Measurements from ENCODE around the gene MYH9.
"Not testable (repeated sequence)": the region's sequence is repeated elsewhere in the genome, so short reads cannot be mapped to it uniquely, and the experiment has no call there.

Gene MYH9

DNA sequence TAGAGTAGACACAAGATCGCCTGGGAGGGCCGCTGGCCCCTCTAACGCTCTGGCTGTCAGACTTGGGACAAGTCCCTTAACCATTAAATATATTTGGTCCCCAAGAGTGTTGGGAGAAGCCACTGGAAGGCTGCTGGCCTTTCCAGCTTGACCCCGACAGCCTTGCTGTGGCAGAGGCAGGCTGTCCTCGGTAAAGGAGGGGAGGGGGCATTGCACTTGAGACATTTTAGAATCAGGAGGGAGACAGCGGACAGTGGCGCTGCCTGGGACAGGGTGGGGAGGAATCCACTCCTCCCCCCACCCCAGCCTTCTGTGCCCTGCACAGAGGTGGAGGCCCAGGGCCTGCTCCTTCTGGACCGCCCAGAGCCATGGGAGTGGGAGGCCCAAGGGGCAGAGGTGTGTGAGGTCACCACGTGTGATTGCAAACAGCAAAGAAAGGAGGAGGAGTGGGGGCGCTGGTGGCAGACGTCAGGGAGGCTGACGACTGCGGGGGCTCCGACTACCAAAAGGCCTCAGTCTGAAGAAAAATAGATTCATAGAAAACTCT lies 105.9 kb downstream of the MYH9 start:
- H3K4me3 ChIP-seq (ENCODE audit: low read depth in 1 of 2, low read length in 2 of 2), result no peak overlapping the region
- peaks cover 58 to 59% of the 10 kb centered on the region in 2 donors for H3K36me3 ChIP-seq (ENCODE audit: control insufficient read depth in 1 of 2, insufficient read depth in 2 of 2, low read length in 2 of 2)
- no peaks in the 10 kb centered on the region for H3K27me3 ChIP-seq (ENCODE audit: low read depth, low read length)
- peaks cover 3 to 26% of the 10 kb centered on the region in 2 donors for H3K4me1 ChIP-seq (ENCODE audit: control insufficient read depth in 1 of 2, insufficient read depth in 2 of 2, low read length in 2 of 2)
- H3K27ac ChIP-seq (ENCODE audit: low read length), result no peak overlapping the region
- H3K9me3 ChIP-seq (ENCODE audit: control insufficient read depth in 1 of 2, low read length in 2 of 2), result no peaks in the 10 kb centered on the region

- H3K27me3 ChIP-seq (ENCODE audit: low read depth, low read length), result no peaks in the 10 kb centered on the region
- no peaks in the 10 kb centered on the region for H3K9me3 ChIP-seq (ENCODE audit: control insufficient read depth in 1 of 2, low read length in 2 of 2)
- no peak overlapping the region for H3K27ac ChIP-seq (ENCODE audit: low read length)
- no peak overlapping the region for H3K4me3 ChIP-seq (ENCODE audit: low read depth in 1 of 2, low read length in 2 of 2)
- H3K36me3 ChIP-seq (ENCODE audit: control insufficient read depth in 1 of 2, insufficient read depth in 2 of 2, low read length in 2 of 2), result peaks cover 44 to 45% of the 10 kb centered on the region in 2 donors
- peaks cover 3 to 15% of the 10 kb centered on the region in 2 donors for H3K4me1 ChIP-seq (ENCODE audit: control insufficient read depth in 1 of 2, insufficient read depth in 2 of 2, low read length in 2 of 2)
Measured at GRCh38 chr22:36280379-36280778, 107.4 kb downstream of the MYH9 start.

DNA sequence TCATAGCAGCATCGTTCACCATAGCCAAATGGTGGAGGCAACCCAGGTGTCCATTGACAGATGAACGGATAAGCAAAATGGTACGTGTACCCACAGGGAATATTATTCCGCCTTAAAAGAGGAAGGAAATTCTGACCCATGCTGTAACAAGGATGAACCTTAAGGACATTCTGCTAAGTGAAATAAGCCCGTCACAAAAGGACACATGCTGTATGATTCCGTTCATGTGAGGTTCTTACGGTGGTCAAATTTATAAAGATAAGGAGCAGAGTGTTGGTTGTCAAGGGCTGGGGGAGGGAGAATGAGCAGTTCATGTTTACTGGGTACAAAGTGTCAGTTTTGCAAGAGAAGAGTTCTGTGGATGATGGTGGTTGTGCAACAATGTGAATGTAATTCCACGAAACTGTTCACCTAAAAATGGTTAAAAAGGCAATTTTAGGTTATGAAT lies 108.5 kb downstream of the MYH9 start:
- H3K27me3 ChIP-seq (ENCODE audit: low read depth, low read length), result no peaks in the 10 kb centered on the region
- H3K4me1 ChIP-seq (ENCODE audit: control insufficient read depth in 1 of 2, insufficient read depth in 2 of 2, low read length in 2 of 2), result peaks cover 3 to 15% of the 10 kb centered on the region in 2 donors
- H3K4me3 ChIP-seq (ENCODE audit: low read depth in 1 of 2, low read length in 2 of 2), result no peak overlapping the region
- H3K27ac ChIP-seq (ENCODE audit: low read length), result no peak overlapping the region
- H3K36me3 ChIP-seq (ENCODE audit: control insufficient read depth in 1 of 2, insufficient read depth in 2 of 2, low read length in 2 of 2), result peaks cover 33% of the 10 kb centered on the region in 2 donors
- H3K9me3 ChIP-seq (ENCODE audit: control insufficient read depth in 1 of 2, low read length in 2 of 2), result no peaks in the 10 kb centered on the region

DNA sequence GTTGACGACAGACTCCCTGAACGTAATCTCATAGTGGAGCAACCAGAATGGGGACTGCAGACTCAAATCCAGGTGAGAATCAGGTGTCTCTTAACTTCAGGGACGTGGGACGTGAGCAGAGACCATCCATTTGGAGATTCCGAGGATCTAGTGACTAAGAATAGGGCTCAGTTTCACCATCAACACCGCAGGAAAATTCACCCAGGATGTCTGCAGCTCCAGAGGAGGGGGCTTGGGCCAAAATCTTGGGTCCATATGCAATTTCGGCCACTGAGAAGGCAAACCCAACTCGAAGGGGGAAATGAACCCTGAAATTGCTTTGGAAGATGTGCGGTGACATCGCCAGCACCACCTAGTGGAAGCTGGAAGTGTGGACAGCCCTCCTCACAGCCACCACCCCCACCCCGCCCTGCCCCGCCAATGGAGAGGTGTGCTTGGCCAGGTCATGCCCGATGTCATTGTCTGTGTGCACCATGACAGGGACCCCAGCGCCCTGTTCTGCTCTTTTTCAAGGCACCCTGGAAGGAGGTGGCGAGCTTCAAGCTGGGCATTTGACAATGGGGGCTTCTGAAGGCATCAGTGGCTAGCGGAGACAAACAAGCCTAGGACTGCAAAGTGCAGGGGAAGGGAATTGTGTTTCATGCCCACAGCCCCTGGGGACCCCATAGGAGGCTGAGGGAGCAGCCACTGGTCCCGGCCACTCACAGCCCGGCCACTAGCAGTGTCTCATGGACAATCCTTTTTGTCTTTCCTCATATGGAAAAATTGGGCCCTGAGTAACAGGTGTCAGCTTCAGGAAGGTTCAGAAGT lies 110.1 kb downstream of the MYH9 start:
- Histone ChIP-seq H3K4me3 (ENCODE audit: low read depth in 1 of 2, low read length in 2 of 2) (no peak overlapping the region), H3K27me3 (ENCODE audit: low read depth, low read length) (no peaks in the 10 kb centered on the region), H3K4me1 (ENCODE audit: control insufficient read depth in 1 of 2, insufficient read depth in 2 of 2, low read length in 2 of 2) (peaks cover 3 to 15% of the 10 kb centered on the region in 2 donors), H3K27ac (ENCODE audit: low read length) (no peak overlapping the region), H3K36me3 (ENCODE audit: control insufficient read depth in 1 of 2, insufficient read depth in 2 of 2, low read length in 2 of 2) (peaks cover 19 to 22% of the 10 kb centered on the region in 2 donors), H3K9me3 (ENCODE audit: control insufficient read depth in 1 of 2, low read length in 2 of 2) (no peaks in the 10 kb centered on the region)

DNA sequence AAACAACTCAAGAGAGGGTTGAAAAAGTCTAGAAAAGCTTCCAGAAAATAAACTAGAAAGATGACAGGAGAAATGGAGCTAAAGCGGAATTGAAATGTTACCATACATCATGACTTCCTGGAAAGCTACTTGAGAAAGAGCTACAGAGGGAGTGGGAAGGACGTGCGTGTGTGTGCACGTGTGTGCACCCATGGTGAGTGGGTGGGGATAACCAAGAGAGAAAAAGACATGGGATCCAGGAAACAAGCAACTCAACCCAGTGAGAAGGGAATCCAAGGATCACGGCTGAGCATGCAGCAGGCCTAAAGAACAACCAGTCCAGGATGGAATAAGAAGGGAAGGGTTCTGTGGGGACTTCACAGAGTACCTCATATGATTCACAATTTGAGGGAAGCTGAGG lies 113.2 kb downstream of the MYH9 start:
- Histone ChIP-seq H3K36me3 (ENCODE audit: control insufficient read depth in 1 of 2, insufficient read depth in 2 of 2, low read length in 2 of 2) (peaks cover 0 to 5% of the 10 kb centered on the region in 2 donors), H3K27ac (ENCODE audit: low read length) (no peak overlapping the region)

GRCh38 chr22:36271951-36272350 lies 115.8 kb downstream of the MYH9 start:
- not testable (repeated sequence) for H3K27ac ChIP-seq (ENCODE audit: low read length)

More for the DNA sequence above, 113.2 kb downstream of the MYH9 start:
- H3K27me3 ChIP-seq (ENCODE audit: low read depth, low read length), result no peaks in the 10 kb centered on the region
- H3K9me3 ChIP-seq (ENCODE audit: control insufficient read depth in 1 of 2, low read length in 2 of 2), result no peaks in the 10 kb centered on the region
- no peak overlapping the region for H3K4me3 ChIP-seq (ENCODE audit: low read depth in 1 of 2, low read length in 2 of 2)
- H3K4me1 ChIP-seq (ENCODE audit: control insufficient read depth in 1 of 2, insufficient read depth in 2 of 2, low read length in 2 of 2), result peaks cover 0 to 3% of the 10 kb centered on the region in 2 donors

GRCh38 chr22:36271231-36271630 lies 116.5 kb downstream of the MYH9 start:
- H3K9me3 ChIP-seq (ENCODE audit: control insufficient read depth in 1 of 2, low read length in 2 of 2); H3K27ac ChIP-seq (ENCODE audit: low read length); H3K4me1 ChIP-seq (ENCODE audit: control insufficient read depth in 1 of 2, insufficient read depth in 2 of 2, low read length in 2 of 2); H3K27me3 ChIP-seq (ENCODE audit: low read depth, low read length); H3K36me3 ChIP-seq (ENCODE audit: control insufficient read depth in 1 of 2, insufficient read depth in 2 of 2, low read length in 2 of 2); H3K4me3 ChIP-seq (ENCODE audit: low read depth in 1 of 2, low read length in 2 of 2): not testable (repeated sequence)

More at GRCh38 chr22:36271951-36272350, 115.8 kb downstream of the MYH9 start:
- not testable (repeated sequence) for H3K36me3 ChIP-seq (ENCODE audit: control insufficient read depth in 1 of 2, insufficient read depth in 2 of 2, low read length in 2 of 2); H3K9me3 ChIP-seq (ENCODE audit: control insufficient read depth in 1 of 2, low read length in 2 of 2); H3K4me3 ChIP-seq (ENCODE audit: low read depth in 1 of 2, low read length in 2 of 2); H3K4me1 ChIP-seq (ENCODE audit: control insufficient read depth in 1 of 2, insufficient read depth in 2 of 2, low read length in 2 of 2); H3K27me3 ChIP-seq (ENCODE audit: low read depth, low read length)

- Histone ChIP-seq H3K4me3 (ENCODE audit: low read depth in 1 of 2, low read length in 2 of 2) (no peak overlapping the region), H3K4me1 (ENCODE audit: control insufficient read depth in 1 of 2, insufficient read depth in 2 of 2, low read length in 2 of 2) (no peaks in the 10 kb centered on the region), H3K27ac (ENCODE audit: low read length) (no peak overlapping the region), H3K36me3 (ENCODE audit: control insufficient read depth in 1 of 2, insufficient read depth in 2 of 2, low read length in 2 of 2) (peaks cover 14 to 16% of the 10 kb centered on the region in 2 donors), H3K9me3 (ENCODE audit: control insufficient read depth in 1 of 2, low read length in 2 of 2) (no peaks in the 10 kb centered on the region), H3K27me3 (ENCODE audit: low read depth, low read length) (no peaks in the 10 kb centered on the region)
Measured at GRCh38 chr22:36267896-36268485, 119.8 kb downstream of the MYH9 start.

- Histone ChIP-seq H3K4me1 (ENCODE audit: control insufficient read depth in 1 of 2, insufficient read depth in 2 of 2, low read length in 2 of 2) (no peaks in the 10 kb centered on the region), H3K4me3 (ENCODE audit: low read depth in 1 of 2, low read length in 2 of 2) (no peak overlapping the region), H3K27me3 (ENCODE audit: low read depth, low read length) (no peaks in the 10 kb centered on the region), H3K27ac (ENCODE audit: low read length) (no peak overlapping the region), H3K36me3 (ENCODE audit: control insufficient read depth in 1 of 2, insufficient read depth in 2 of 2, low read length in 2 of 2) (peaks cover 18 to 25% of the 10 kb centered on the region in 2 donors), H3K9me3 (ENCODE audit: control insufficient read depth in 1 of 2, low read length in 2 of 2) (no peaks in the 10 kb centered on the region)
Measured at GRCh38 chr22:36267058-36267457, 120.7 kb downstream of the MYH9 start.

DNA sequence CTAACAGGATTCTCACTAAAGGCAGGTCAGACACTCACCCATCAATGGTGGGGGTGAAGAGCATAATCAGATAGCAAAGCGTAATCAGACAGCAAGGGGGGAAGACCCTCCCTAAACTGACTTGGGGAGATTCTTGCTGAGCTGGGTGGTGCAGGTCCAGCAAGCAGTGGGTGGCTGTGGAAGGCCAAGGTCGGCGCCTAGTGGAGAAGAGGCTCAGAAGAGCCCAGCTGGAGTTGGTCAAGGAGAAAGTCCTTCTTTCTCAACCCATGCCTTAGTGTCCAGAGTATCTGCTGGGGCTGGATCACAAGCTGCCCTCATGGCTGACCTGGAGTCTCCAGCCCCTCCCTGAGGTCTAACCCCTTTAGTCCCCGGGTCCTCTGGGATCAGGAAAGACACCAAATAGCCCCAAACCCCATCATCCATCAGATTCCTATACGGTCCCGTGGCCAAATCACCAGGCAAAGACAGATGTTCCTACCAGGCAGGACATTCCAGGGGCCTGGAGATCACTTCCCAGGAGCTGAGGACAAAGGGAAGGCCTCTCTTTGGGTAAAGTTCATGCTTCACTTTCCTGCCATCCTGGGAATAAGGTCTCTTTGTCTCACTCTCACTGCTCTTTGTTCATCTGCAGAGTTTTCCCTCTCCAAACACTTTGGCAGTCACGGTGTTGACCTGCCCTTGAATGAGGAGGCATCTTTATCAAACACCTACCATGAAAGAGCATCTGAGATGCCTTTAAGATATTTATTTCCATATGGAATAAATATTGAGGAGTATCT lies 123.7 kb downstream of the MYH9 start:
- H3K4me1 ChIP-seq (ENCODE audit: control insufficient read depth in 1 of 2, insufficient read depth in 2 of 2, low read length in 2 of 2); H3K9me3 ChIP-seq (ENCODE audit: control insufficient read depth in 1 of 2, low read length in 2 of 2); H3K27ac ChIP-seq (ENCODE audit: low read length); H3K4me3 ChIP-seq (ENCODE audit: low read depth in 1 of 2, low read length in 2 of 2); H3K27me3 ChIP-seq (ENCODE audit: low read depth, low read length): not testable (repeated sequence)
- peaks cover 35 to 37% of the 10 kb centered on the region in 2 donors for H3K36me3 ChIP-seq (ENCODE audit: control insufficient read depth in 1 of 2, insufficient read depth in 2 of 2, low read length in 2 of 2)

GRCh38 chr22:36263216-36263673 lies 124.5 kb downstream of the MYH9 start:
- Histone ChIP-seq H3K36me3 (ENCODE audit: control insufficient read depth in 1 of 2, insufficient read depth in 2 of 2, low read length in 2 of 2) (peaks cover 35 to 37% of the 10 kb centered on the region in 2 donors), H3K4me1 (ENCODE audit: control insufficient read depth in 1 of 2, insufficient read depth in 2 of 2, low read length in 2 of 2) (peaks cover 6 to 14% of the 10 kb centered on the region in 2 donors)
- H3K27me3 ChIP-seq (ENCODE audit: low read depth, low read length); H3K27ac ChIP-seq (ENCODE audit: low read length); H3K9me3 ChIP-seq (ENCODE audit: control insufficient read depth in 1 of 2, low read length in 2 of 2); H3K4me3 ChIP-seq (ENCODE audit: low read depth in 1 of 2, low read length in 2 of 2): not testable (repeated sequence)
